Measurements from ENCODE around the gene CADPS. TPM values are rescaled to one million over a fixed set of nuclear protein-coding genes. Genes with fewer than 3 reads are reported as not detected.

The CADPS gene
- polyA plus RNA-seq, 1 experiment = not detected

- ChIA-PET CTCF (no interaction called here), POLR2A (no interaction called here)
- TF ChIP-seq, protein P1, sequence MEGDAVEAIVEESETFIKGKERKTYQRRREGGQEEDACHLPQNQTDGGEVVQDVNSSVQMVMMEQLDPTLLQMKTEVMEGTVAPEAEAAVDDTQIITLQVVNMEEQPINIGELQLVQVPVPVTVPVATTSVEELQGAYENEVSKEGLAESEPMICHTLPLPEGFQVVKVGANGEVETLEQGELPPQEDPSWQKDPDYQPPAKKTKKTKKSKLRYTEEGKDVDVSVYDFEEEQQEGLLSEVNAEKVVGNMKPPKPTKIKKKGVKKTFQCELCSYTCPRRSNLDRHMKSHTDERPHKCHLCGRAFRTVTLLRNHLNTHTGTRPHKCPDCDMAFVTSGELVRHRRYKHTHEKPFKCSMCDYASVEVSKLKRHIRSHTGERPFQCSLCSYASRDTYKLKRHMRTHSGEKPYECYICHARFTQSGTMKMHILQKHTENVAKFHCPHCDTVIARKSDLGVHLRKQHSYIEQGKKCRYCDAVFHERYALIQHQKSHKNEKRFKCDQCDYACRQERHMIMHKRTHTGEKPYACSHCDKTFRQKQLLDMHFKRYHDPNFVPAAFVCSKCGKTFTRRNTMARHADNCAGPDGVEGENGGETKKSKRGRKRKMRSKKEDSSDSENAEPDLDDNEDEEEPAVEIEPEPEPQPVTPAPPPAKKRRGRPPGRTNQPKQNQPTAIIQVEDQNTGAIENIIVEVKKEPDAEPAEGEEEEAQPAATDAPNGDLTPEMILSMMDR (IDR thresholded peaks at IDR 0.05; ENCODE audit: insufficient read depth, low read depth, low read length) = no peak
- Histone ChIP-seq H3K36me3 (ENCODE audit: control insufficient read depth, insufficient read depth, low read length) (no peaks in the 10 kb centered on the region), H3K4me3 (ENCODE audit: low read depth, low read length) (no peak overlapping the region), H3K27me3 (ENCODE audit: control insufficient read depth, insufficient read depth, low read length) (no peaks in the 10 kb centered on the region)
- no peak for DNase-seq (ENCODE audit: low read depth)
These were observed 435.9 kb downstream of the CADPS start for GRCh38 chr3:62439176-62439813.

DNA sequence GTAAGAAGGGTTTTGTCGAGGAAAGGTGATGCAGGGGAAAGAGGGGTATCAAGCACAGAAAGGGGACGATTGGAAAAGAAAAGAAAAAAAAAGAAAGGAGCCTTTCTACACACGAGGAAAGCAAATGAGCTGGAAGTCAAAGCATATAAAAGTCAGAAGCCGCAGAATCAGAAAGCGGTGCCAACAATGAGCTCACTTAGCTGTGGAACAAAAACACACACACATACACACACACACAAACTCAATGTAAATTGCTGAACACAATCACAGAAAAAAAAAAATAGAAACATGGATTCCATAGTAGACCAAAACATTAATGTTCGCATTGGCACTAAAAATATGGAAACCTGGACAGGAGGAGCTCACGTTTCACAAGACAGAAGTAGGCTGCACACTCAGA lies 438.4 kb downstream of the CADPS start:
- DNase-seq (ENCODE audit: low read depth) = no peak
- no peaks in the 10 kb centered on the region for H3K27me3 ChIP-seq (ENCODE audit: control insufficient read depth, insufficient read depth, low read length)
- ChIA-PET CTCF (interaction anchor here (0.6 to 0.7 kb wide), 2 partner anchors 81 to 912 kb away, joined by 3 read pairs; no protein-coding TSS in a partner anchor), POLR2A (no interaction called here)
- TF ChIP-seq, protein P1 (IDR thresholded peaks at IDR 0.05; ENCODE audit: insufficient read depth, low read depth, low read length) = no peak
- no peaks in the 10 kb centered on the region for H3K36me3 ChIP-seq (ENCODE audit: control insufficient read depth, insufficient read depth, low read length)
- no peak overlapping the region for H3K4me3 ChIP-seq (ENCODE audit: low read depth, low read length)

GRCh38 chr3:62433396-62433795 lies 441.8 kb downstream of the CADPS start:
- CTCF ChIA-PET = no interaction called here
- POLR2A ChIA-PET = no interaction called here
- no peaks in the 10 kb centered on the region for H3K36me3 ChIP-seq (ENCODE audit: control insufficient read depth, insufficient read depth, low read length)
- TF ChIP-seq, protein P1 (IDR thresholded peaks at IDR 0.05; ENCODE audit: insufficient read depth, low read depth, low read length) = no peak
- H3K4me3 ChIP-seq (ENCODE audit: low read depth, low read length) = no peak overlapping the region
- DNase-seq (ENCODE audit: low read depth) = no peak
- H3K27me3 ChIP-seq (ENCODE audit: control insufficient read depth, insufficient read depth, low read length) = no peaks in the 10 kb centered on the region

GRCh38 chr3:62421207-62421606 lies 454.0 kb downstream of the CADPS start:
- DNase-seq (ENCODE audit: low read depth) = no peak
- POLR2A ChIA-PET = no interaction called here
- Histone ChIP-seq H3K4me3 (ENCODE audit: low read depth, low read length) (no peak overlapping the region), H3K27me3 (ENCODE audit: control insufficient read depth, insufficient read depth, low read length) (no peaks in the 10 kb centered on the region), H3K36me3 (ENCODE audit: control insufficient read depth, insufficient read depth, low read length) (no peaks in the 10 kb centered on the region)
- TF ChIP-seq, protein P1 (IDR thresholded peaks at IDR 0.05; ENCODE audit: insufficient read depth, low read depth, low read length) = no peak
- CTCF ChIA-PET = no interaction called here

DNA sequence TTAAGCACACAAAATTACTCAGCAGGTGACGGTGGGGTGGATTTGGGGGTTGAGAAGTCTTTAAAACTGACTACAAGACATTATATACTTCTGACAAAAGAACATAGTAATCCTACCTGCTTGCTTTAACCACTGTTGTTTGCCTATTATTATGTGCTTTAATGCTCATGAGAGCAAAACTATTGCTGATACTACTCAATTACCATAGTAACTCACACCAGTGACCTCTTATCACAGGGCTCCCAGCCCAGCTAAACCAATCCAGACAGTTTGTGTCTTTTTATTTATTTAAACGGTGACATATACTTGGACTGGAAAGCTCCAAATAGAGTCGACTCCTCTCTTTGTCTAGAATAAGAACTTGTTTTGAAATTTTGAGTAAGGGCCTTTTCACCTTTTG lies 459.1 kb downstream of the CADPS start:
- no peaks in the 10 kb centered on the region for H3K36me3 ChIP-seq (ENCODE audit: control insufficient read depth, insufficient read depth, low read length)
- no peak overlapping the region for H3K4me3 ChIP-seq (ENCODE audit: low read depth, low read length)
- no peaks in the 10 kb centered on the region for H3K27me3 ChIP-seq (ENCODE audit: control insufficient read depth, insufficient read depth, low read length)
- POLR2A ChIA-PET = no interaction called here
- TF ChIP-seq, protein P1 (IDR thresholded peaks at IDR 0.05; ENCODE audit: insufficient read depth, low read depth, low read length) = no peak
- DNase-seq (ENCODE audit: low read depth) = no peak
- CTCF ChIA-PET = interaction anchor here (0.7 kb wide), 1 partner anchor 9 kb away, joined by 3 read pairs; no protein-coding TSS in a partner anchor
